HG02885 (cell line): Measurements from ENCODE around the gene ST7.

Source experiments
- ATAC-seq: cut with Tn5 transposase; IDR thresholded peaks from one replicate; pipeline ENCODE4 v1.9.1; 2021; ENCODE audit warnings: mild to moderate bottlenecking; ENCODE audit not compliant: unreplicated experiment, poor library complexity

The ST7 gene

DNA sequence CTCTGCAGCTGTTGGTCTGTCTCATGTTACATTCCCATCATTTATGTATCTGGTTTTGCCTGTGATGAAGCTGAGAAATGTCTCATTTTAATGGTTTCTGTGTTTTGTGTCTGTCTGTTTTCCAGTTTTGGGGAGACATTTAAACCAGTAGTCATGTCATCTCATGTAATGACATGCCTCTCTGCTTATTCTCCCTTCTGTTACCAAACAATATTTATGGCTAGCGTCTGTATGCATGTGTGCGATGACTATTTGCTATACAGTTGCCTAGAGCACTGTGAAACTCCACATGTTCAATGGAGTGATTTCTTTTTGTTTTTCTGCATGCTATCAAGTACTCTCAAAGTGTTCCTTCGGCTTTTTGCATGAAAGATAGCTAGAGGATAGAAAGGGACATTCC is 132.0 kb downstream of the ST7 start:
- ATAC-seq, result no peak

DNA sequence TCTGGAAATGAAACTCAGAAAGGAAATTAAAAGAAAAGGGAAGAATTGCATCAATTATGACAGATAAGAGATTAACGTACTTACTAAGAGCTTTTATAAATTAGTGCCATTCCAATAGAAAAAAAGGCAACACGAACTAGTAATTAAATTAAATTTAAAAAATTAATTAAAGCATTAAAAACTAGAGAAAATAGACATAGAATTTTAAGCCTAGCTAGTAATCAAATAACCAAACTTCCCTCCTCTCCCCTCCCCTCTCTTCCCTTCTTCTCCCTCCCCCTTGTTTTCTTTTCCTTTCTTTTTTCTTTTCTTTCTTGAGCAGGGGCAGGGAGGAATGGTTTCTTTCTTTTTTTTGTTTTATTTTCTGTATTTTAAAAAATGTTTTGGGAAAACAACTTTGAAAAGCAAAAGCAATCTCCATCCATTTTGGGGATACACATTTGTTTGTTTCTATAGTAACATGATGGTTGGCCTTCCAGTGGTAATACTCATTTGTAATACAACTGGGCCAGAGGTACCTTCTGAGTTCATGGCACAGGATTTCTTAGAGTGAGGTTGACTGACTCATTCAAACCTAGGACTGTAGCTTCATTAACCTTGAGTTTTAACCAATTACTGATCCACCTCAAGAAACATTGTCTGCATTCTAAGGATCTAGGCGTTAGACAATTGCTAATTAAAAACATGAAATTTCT is 132.6 kb downstream of the ST7 start:
- ATAC-seq, result no peak

GRCh38 chr7:117086788-117087187 is 133.5 kb downstream of the ST7 start:
- peak; percentile 59 for ATAC-seq

- no peak for ATAC-seq
These were observed 134.5 kb downstream of the ST7 start for GRCh38 chr7:117087639-117088396.

DNA sequence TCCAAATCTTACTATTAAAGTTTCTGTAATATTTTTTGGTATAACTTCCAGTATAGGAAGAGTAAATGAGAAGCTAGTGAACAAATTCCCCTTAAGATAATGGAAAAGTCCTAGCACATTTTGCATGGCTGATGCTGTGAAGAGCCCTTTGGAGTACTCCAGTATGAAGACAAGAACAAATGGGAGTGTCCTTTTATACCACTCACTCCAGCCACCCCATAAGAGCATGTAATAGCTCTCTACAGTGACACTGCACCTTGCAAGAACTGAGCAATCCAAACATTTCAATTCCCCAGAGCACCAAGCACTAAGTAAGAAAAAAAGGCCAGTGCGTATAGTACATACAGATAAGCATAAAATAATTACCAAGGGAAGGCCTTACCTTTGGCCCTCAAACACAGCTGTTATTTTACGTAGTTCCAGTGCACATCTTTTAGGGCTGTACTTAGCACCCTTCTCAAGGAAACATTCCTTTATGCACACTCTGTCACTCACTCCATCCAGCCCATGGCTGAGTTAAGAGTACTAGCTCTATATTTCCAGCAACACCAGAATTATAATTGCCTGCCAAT is 135.4 kb downstream of the ST7 start:
- ATAC-seq, result no peak

DNA sequence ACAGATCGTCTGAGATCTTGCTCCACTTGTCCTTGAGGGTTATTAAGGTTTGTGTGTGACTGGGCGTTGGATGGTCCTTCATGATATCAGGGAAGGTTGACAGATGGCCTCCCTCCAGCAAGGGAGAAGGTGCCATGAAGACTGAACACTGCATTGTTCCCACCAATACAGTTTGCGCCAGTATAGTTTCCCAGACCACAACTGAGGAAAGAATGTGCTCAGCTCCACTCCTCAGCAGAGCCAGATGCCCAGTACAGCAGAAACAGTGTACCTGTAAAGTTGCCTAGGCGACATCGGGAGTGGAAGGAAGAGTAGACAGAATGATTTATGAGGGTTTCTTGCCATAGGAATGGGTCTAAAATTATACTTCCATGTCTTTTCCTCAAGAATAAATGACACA is 137.5 kb downstream of the ST7 start:
- no peak for ATAC-seq

GRCh38 chr7:117091721-117092120 is 138.4 kb downstream of the ST7 start:
- no peak for ATAC-seq

GRCh38 chr7:117092785-117093184 is 139.5 kb downstream of the ST7 start:
- no peak for ATAC-seq

DNA sequence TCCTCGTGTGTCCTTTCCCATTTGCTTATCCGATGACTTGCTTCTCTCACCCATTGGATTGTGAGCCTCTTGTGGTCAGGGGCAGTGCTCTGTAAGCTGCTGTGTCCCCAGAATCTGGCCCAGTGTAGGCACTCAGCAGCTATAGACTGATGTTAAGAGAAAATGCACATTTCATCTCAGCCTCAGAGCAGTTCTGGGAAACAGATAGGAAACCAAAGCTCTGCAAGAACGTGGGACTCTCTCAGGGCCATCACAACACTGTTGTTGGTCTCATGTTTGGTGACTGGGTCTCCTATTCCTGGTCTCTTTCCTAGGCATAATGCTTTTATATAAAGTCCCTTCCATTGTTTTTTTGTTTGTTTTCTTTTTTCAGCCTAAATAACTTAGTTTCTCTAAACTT is 141.2 kb downstream of the ST7 start:
- no peak for ATAC-seq

- ATAC-seq, result no peak
These were observed 141.8 kb downstream of the ST7 start for GRCh38 chr7:117095055-117095454.

GRCh38 chr7:117096330-117096729 is 143.0 kb downstream of the ST7 start:
- no peak for ATAC-seq

DNA sequence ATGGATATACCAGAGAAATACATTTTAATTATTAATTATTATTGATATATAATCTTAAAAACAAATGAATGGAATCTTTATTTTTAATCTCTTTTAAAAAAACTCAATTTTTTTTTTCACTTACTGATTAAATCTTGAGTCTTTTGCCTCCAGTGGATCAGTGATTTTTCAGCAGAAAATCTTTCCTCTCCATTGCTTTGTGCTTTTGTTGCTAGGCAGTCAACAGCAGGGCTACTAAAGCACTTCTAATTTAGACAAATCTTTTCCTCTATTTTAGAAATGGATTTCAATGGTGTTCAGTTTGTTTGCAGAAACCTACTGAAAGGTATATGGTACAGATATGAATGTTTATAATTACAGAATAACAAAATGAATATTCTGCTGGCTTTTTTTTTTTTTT is 143.6 kb downstream of the ST7 start:
- no peak for ATAC-seq

- ATAC-seq, result no peak
These were observed 144.6 kb downstream of the ST7 start for GRCh38 chr7:117097860-117098259.

GRCh38 chr7:117098457-117098856 is 145.2 kb downstream of the ST7 start:
- ATAC-seq, result no peak

DNA sequence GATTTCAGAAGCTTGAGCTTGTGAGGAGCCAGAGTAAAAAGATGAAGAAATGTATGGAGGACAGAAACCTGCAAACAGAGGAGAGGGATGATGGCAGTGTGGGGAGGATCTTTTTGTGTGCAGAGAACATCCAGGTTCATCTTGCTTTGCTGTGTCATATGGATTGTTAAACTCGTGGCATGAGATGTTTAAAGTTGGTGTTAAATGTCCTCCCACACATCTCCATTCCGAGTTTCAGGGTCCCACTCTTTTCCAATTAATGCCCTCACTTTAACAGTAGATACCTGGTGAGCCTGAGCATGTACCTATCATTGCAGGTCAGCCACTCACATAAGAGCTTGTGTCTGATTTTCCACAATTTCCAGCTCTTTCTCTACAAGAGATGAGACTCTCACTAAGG is 147.7 kb downstream of the ST7 start:
- ATAC-seq, result no peak

DNA sequence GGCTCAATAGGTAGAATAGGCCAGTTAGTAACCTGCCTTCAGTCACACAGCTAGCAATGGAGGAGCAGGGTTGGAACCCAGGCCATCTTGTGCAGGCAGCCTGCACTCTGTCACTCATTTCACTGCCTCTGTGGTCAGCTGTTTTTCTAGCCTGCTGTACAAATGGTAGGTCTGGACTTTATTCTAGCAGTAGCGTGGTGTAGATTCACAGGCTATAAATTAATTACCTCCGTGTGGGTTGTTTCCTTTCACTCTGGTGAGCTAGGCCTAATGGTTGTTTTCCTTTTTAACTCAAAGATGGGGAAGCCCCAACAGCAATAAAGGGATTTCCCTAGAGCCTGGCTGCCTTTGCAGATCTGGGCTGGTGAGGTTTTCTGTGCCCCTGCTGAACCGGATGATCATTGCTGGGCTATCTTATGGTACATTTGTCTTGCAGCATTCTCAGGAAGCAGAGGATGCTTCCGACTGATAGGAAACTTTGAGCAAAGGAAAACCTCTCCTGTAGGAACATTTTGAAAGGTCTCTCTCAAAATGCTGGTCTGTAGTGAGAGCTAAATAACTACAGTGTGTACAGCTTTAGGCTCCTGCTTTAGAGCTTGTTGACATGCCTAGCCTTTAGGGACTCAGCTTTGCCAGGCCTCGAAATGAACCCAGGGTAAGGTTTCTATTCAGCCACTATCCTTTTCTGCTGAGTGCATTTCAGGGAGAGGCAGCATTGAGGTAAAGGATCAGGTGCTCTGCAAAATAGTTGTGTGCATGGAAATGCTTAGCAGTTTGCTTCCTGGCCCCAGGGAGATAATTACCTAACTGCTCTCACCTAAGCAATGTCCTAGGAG is 157.4 kb downstream of the ST7 start:
- ATAC-seq, result peak; percentile 98

DNA sequence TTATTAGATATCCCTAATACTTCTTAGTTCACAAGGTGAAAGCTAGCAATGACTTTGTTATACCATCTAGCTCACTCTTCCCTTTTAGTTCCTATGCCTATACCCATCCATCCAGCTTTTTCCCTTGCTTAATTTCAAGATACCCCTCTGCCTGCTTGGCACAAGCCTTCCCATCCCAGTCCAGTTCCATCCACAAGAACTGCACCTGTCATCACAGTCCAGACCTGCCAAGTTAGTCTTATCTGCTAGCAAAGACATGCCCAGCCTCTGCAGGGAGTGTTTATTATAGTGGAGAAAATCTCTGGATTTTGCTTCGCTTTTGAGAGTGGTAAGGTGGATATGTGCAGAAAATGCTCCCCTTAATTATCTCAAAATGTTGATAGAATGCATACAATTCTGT is 158.2 kb downstream of the ST7 start:
- no peak for ATAC-seq

DNA sequence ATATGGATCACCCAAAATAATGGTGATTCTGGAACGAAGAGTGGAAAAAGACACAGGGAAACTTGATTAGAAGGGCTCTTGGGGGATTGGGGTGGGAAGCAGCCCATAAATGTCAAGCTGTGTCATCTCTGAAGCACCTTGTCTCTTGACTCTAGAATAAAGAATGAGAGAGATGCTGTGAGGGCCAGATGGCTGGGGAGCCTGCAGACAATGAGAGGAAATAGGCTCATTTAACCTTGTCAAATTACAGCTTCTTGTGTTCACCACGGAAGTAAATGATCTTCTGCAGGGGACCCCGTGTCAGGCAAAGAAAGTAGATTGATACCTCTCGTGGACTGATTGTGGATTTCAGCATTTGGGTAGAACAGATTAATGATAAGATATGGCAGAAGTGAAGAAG is 159.3 kb downstream of the ST7 start:
- ATAC-seq, result no peak

- ATAC-seq, result no peak
These were observed 160.6 kb downstream of the ST7 start for GRCh38 chr7:117113871-117114270.

DNA sequence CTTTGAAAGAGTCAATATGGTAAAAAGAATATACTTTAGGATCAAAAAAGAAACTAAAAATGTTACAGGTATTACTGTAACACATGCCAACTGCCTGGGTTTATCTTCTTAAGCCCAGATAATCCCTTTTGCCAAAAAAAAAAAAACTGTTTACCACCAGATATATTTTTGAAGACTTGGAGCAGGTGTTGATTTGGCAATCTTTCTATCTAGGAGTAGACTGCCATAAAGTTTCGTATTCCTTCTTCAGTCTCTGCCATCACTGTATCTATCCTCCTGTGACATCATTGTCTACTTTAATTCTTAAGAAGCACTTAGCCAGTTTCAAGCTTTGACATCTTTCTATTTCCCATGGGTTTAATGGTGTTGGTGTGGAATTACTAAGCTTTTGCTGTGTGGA is 161.0 kb downstream of the ST7 start:
- ATAC-seq, result no peak

DNA sequence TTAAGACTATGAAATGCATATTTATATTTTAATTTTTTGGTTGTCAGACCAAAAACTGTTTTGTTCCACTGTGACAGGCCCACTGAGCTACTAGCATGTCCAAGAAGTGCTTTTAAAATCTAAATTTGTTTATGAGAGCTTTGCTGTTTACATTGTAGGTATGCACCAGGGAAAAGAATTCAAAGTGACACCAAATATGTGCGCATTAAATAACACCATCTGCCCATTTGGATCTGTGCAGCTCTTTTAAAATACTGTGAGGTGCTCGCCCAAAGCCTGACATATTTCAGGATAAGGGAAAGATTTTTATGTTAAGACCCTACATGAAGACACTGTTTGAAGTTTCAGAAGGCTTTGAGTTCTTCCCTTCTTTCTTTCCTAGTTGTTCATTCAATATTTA is 162.9 kb downstream of the ST7 start:
- ATAC-seq, result no peak
